ENCODE results near the gene AKIP1.
"Not testable (repeated sequence)": the region's sequence is repeated elsewhere in the genome, so short reads cannot be mapped to it uniquely, and the experiment has no call there.

Gene AKIP1

GRCh38 chr11:8871171-8871775, 39.7 kb upstream of the AKIP1 start:
- no peak for TF ChIP-seq CTCF (IDR thresholded peaks at IDR 0.05; ENCODE audit: insufficient read depth, low read depth, low read length, missing control alignments)
- no peak for DNase-seq (ENCODE audit: low read depth)
- peak overlapping the region; percentile 64; the same call in 1 of the 2 replicates for H3K4me3 ChIP-seq (ENCODE audit: low read depth, low read length)

- no peak for DNase-seq (ENCODE audit: low read depth)
- H3K4me3 ChIP-seq (ENCODE audit: low read depth, low read length), result no peak overlapping the region
- no peak for TF ChIP-seq CTCF (IDR thresholded peaks at IDR 0.05; ENCODE audit: insufficient read depth, low read depth, low read length, missing control alignments)
These were observed 39.0 kb upstream of the AKIP1 start for GRCh38 chr11:8871962-8872361.

GRCh38 chr11:8873741-8874405, 37.1 kb upstream of the AKIP1 start:
- no peak for TF ChIP-seq CTCF (IDR thresholded peaks at IDR 0.05; ENCODE audit: insufficient read depth, low read depth, low read length, missing control alignments)
- DNase-seq (ENCODE audit: low read depth), result no peak
- H3K4me3 ChIP-seq (ENCODE audit: low read depth, low read length), result no peak overlapping the region

GRCh38 chr11:8878771-8879170, 32.2 kb upstream of the AKIP1 start:
- DNase-seq (ENCODE audit: low read depth), result no peak
- TF ChIP-seq CTCF (IDR thresholded peaks at IDR 0.05; ENCODE audit: insufficient read depth, low read depth, low read length, missing control alignments), result no peak
- H3K4me3 ChIP-seq (ENCODE audit: low read depth, low read length), result no peak overlapping the region

- H3K4me3 ChIP-seq (ENCODE audit: low read depth, low read length); DNase-seq (ENCODE audit: low read depth): not testable (repeated sequence)
These were observed 29.4 kb upstream of the AKIP1 start for GRCh38 chr11:8881585-8881984.

GRCh38 chr11:8886322-8886721, 24.7 kb upstream of the AKIP1 start:
- no peak for TF ChIP-seq CTCF (IDR thresholded peaks at IDR 0.05; ENCODE audit: insufficient read depth, low read depth, low read length, missing control alignments)
- H3K4me3 ChIP-seq (ENCODE audit: low read depth, low read length), result no peak overlapping the region
- DNase-seq (ENCODE audit: low read depth), result no peak

GRCh38 chr11:8891185-8891584, 19.8 kb upstream of the AKIP1 start:
- DNase-seq (ENCODE audit: low read depth); H3K4me3 ChIP-seq (ENCODE audit: low read depth, low read length): not testable (repeated sequence)

GRCh38 chr11:8899119-8899753, 11.8 kb upstream of the AKIP1 start:
- TF ChIP-seq CTCF (IDR thresholded peaks at IDR 0.05; ENCODE audit: insufficient read depth, low read depth, low read length, missing control alignments), result no peak

More at GRCh38 chr11:8899119-8899753, 11.8 kb upstream of the AKIP1 start:
- H3K4me3 ChIP-seq (ENCODE audit: low read depth, low read length), result no peak overlapping the region
- DNase-seq (ENCODE audit: low read depth), result no peak

All from GM12865 (cell line).